ENCODE data around the gene NDUFS2.

Gene NDUFS2

GRCh38 chr1:161172776-161173376 is 29.3 kb upstream of the NDUFS2 start:
- DNase-seq (ENCODE audit: low spot score), result peak; percentile 97

- no peak for DNase-seq (ENCODE audit: low spot score)
Measured at GRCh38 chr1:161173711-161174110, 28.5 kb upstream of the NDUFS2 start.

DNA sequence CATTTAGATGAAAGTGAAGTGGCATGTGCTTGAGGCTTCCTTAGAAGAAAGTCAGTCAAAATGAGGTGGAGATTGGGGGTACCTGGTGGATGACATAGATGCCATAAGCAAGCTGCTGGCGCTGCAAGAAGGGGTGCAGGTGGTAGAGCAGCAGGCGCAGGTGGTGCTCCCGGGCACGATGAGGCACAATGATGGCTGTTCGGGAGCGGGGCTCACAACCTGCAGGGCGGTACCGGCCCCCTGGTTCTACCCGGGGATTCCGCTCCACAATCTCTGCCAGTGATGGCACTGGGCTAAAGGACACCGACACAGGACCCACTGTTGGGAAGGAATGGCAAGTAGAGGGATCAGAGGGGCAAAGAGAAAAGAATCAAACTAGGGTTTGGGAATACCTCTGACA is 27.3 kb upstream of the NDUFS2 start:
- DNase-seq (ENCODE audit: low spot score), result no peak

DNA sequence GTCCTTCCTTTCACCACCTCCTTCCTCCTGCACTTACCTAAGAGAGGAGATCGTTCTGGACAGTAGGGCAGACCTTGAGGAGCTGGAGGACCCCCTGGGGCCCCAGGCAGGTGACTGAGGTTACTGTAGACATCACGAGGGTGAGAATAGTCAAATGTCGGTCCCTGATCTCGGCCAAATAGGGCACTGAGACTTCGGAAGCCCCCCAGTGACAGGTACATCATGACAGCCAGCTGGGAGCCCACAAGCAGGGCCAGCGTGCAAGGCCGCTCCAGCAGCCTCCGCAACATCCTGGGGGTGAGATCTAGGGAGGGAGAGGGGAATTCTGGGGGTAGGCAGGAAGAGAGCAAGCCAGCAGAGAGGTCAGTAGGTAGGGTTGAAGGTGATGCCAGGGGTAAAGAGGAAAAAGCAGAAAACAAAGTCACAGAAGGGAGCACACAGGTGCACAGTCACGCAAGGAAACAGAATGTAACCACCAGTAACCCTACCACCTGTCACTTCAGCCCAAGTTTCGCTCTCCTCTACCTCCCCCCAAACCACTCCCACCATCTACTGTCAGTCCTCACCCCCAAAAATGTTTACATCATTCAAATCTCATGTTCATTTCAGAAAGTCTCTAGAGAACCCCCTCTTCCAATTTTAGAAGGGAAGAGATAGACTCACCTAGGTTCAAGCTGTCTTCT is 26.3 kb upstream of the NDUFS2 start:
- DNase-seq (ENCODE audit: low spot score), result no peak

DNA sequence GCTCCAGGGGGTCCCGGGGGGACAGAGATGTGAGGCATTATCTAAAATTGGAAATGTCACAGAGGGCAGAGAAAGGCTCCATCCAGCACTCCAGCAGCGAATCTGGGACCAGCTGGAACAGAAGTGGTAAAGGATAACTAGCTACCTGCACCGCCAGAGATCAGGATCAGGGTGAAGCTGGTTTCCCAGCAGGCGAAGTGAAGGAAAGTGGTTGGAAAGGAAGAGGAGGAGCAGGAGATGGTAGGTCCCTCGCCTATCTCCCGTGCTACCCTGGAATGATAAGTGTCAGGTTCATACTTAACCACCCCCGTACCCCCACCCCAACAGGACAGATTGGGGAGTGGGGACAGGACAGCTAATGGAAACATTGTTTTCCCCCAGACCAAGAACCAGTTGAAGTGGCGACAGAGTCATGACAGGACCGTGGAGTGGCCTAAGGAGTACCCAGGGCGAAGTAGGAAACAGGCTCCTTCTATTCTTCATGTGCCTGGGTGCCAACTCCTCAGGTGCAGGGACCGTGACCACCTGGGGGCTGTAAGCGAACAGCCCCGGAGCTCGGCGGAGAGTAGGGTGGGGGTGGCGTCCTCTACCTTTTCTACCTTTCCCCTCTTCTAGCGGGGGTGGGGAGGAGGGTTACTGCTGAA is 25.6 kb upstream of the NDUFS2 start:
- peak; percentile 16 for DNase-seq (ENCODE audit: low spot score)

- peak; percentile 94 for DNase-seq (ENCODE audit: low spot score)
Measured at GRCh38 chr1:161177112-161177935, 24.8 kb upstream of the NDUFS2 start, which contains the start of gene B4GALT3. Gene B4GALT3, minus strand, starts transcription at chr1:161177507. Its CDS starts 1,447 bp downstream, at chr1:161176060.

- DNase-seq (ENCODE audit: low spot score), result no peak
Measured at GRCh38 chr1:161177936-161178244, 24.3 kb upstream of the NDUFS2 start.

GRCh38 chr1:161179698-161180097 is 22.5 kb upstream of the NDUFS2 start:
- DNase-seq (ENCODE audit: low spot score), result no peak

DNA sequence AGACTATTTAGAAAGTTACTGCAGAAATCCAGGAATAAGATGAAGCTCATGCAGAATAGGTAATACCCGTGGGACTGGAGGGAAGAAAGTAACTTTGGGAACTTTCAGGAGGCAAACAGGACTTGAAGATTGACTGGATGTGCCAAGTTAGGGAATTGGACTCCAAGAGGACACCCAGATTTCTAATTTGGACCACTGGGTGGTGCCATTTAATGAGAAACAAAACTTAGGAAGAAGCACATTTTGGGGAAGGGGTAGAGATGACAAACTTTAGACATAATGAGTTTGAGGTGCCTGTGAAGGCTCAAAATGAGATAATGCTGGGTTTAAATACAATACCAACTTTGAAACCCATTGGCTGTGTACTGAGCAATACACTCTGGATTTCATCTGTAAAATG is 21.5 kb upstream of the NDUFS2 start:
- DNase-seq (ENCODE audit: low spot score), result peak; percentile 27

DNA sequence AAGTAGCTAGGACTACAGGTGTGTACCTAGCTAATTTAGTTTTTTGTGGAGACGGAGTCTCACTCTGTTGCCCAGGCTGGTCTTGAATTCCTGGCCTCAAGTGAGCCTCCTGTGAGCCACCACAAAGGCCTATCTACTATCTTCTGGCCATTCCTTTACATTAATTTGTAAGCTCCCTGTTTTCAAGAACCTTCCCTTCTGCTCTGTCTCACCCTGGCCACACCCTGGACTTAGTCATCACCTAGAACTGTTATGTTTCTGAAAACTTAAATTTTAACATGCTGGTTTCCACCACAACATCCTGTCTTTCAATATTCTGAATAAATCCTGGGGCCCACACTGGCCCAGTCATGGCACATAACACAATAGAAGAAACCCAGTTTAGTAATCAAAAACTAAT is 20.0 kb upstream of the NDUFS2 start:
- DNase-seq (ENCODE audit: low spot score), result peak; percentile 53

- DNase-seq (ENCODE audit: low spot score), result peak; percentile 77
Measured at GRCh38 chr1:161185282-161185682, 16.9 kb upstream of the NDUFS2 start.

DNA sequence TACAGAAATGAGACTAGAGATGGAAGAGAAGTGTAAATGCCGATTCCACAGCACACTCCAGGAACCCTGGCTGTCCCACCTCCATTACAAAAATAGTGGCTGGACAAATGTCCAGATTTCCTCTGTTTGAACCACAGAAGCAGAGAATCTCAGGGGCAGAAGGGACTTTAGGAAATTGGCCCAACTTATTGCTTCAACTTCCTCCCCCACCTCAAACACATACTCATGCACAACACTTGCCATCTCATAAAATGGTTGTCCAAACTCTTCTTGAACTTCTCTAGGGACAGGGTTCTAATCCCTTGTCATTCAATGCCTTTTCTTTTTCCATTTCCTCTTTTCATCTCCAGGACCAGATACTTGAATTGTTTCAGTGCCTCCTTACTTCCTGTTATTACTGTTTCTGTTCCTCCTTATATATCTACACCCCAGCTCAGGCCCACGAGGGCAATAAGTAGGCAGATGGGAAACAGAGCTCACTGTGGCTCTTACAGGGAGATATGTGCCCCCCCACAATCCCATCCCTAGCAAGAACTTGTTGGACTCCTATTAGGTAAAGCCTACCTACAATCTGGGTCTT is 16.3 kb upstream of the NDUFS2 start:
- DNase-seq (ENCODE audit: low spot score), result no peak

DNA sequence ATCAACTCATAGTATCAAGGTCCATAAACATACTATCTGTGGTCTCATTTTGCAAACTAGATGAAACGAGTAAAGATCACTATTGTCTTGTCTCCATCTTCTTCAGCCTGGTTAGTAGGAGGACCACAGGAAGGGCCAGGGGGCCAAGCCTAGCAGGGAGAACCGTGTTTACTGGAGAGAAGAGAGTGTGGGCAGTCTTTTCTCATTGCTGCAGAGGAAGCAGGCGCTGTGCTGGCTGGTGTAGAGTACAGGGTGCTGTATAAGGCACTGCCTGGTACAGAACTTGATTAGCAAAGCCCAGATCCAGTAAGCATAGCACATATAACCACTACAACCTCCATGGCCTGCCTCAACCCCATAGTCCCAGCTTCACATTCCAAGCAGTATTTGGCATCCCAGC is 14.9 kb upstream of the NDUFS2 start:
- DNase-seq (ENCODE audit: low spot score), result no peak

DNA sequence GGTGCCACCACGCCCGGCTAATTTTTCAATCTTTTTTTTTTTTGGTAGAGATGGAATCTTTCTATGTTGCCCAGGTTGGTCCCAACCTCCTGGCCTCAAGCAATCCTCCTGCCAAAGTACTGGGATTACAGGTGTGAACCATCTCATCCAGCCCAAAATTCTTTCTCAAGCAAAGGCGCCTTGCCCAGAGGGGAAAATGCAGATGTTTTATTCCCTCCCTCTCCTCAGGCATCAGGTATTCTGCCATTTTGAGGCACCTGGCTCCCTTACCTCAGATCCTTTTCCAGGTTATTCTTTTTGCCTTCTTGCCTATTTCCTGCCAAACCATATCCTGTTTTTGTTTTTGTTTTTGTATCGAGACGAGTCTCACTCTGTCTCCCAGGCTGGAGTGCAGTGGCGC is 13.8 kb upstream of the NDUFS2 start:
- no peak for DNase-seq (ENCODE audit: low spot score)

GRCh38 chr1:161189036-161189435 is 13.1 kb upstream of the NDUFS2 start:
- DNase-seq (ENCODE audit: low spot score), result no peak

DNA sequence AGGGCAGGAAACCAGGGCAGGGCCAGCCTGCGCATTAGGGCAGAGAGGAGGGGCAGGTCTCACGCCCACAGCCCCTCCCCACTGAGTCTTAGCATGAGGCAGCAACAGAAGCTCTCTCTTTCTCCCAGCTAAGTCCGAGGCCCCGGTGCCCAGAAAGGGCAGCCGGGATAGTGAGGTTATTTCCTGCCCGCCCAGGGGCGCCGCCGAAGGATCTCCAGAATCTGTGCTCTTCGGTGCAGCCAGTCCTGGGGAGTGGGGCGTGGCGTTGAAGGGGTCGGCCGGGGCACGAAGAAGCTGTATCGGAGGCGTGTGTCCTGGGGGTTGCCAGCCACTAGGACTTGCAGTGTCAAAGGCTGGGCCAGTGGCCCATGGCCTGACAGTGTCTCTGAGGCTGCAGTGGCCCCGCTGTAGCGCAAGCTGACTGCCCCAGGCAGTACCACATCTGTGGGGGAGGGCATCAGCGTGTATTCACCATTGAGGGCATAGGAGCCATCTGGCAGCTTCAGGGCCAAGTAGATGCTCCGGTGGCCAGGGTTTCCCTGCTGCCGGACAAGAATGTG is 11.1 kb upstream of the NDUFS2 start:
- DNase-seq (ENCODE audit: low spot score), result no peak

DNA sequence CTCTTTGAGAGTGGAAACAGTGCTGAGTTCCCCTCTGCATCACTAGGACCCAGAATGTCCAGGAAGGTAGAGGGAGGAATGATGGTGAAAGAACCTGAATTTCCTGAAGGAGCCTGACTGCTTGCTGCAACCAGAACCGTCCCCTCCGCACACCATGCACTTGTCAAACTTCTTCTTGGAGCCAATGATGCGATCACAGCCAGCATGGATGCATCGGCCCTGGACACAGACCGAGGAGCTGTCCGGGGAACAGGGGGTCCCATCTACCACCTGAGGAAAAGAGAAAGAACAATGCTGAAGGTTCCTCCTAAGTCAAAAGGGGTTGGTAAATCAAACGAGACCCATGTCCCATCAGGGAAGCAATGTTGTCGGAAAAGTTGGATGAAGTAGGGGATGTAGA is 10.2 kb upstream of the NDUFS2 start:
- no peak for DNase-seq (ENCODE audit: low spot score)

GRCh38 chr1:161192476-161193465 is 9.4 kb upstream of the NDUFS2 start:
- DNase-seq (ENCODE audit: low spot score), result peak; percentile 84

DNA sequence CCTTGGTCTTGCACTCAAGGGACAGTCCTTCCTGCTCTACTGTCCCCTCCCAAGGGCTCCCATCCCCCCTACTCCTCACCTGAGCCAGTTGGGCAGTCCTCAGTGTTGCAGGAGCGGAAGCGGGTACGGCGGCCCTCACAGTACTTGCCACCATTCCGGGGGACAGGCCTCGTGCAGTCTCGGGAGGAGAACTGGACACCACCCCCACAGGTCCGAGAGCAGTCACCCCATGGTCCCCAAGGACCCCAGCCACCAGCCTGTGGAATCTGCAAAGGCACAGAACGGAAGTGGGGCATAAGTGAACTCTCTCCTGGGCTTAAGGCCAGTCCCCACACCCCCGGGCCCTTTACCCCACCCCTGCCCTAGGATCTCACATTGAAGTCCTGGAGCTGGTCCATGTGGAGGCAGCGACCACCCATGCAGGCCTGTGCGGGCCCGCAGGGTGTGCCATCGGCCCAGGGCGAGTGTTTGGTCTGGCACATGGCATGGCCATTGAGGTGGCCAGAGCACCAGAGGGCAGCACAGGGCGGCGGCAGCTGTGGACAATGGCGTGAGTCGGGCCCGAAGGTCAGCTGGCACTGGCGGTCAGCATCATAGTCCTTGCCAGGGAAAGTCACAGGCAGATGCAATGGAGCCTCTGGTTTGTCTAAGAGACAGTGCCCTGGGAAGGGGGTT is 8.5 kb upstream of the NDUFS2 start:
- no peak for DNase-seq (ENCODE audit: low spot score)

GRCh38 chr1:161195171-161195570 is 7.0 kb upstream of the NDUFS2 start:
- DNase-seq (ENCODE audit: low spot score), result no peak
